Cardiac muscle cell (in vitro differentiated cells and primary cell): ENCODE results near the gene SH3RF3. TPM values are rescaled to one million over a fixed set of nuclear protein-coding genes. Genes with fewer than 3 reads are reported as not detected.

Source experiments
- DNase-seq, 2 donors: peaks; one replicate each; pipeline versions ENCODE4 v3.0.0 to v3.0.0-alpha.2; 2010 to 2017; ENCODE audit warnings: low read depth in 1 of 2, low spot score in 1 of 2
- H3K27ac ChIP-seq: fragments of 200-600 bp; sonication (generic); 2 replicates; pipeline ENCODE4 v1.5.1; 2016
- H3K27me3 ChIP-seq: fragments of 200-600 bp; sonication (generic); 2 replicates; pipeline ENCODE4 v1.6.0; 2016; ENCODE audit warnings: control low read depth
- H3K36me3 ChIP-seq: fragments of 200-600 bp; sonication (generic); 2 replicates; pipeline ENCODE4 v1.5.1; 2016; ENCODE audit warnings: control low read depth
- H3K4me1 ChIP-seq: fragments of 200-600 bp; sonication (generic); 2 replicates; pipeline ENCODE4 v1.8.1; 2017; ENCODE audit warnings: low read depth, mild to moderate bottlenecking, mixed run types
- H3K4me3 ChIP-seq: fragments of 200-600 bp; sonication (generic); 2 replicates; pipeline ENCODE4 v1.5.1; 2016; ENCODE audit warnings: mild to moderate bottlenecking
- H3K9me3 ChIP-seq: fragments of 200-600 bp; sonication (generic); 2 replicates; pipeline ENCODE4 v1.5.1; 2017; ENCODE audit warnings: low read depth, mild to moderate bottlenecking, control low read depth
- CTCF ChIP-seq: IDR thresholded peaks from 2 replicates; pipeline ENCODE4 v1.5.1; 2012; ENCODE audit warnings: low read depth, mild to moderate bottlenecking, low read length
- polyA plus RNA-seq: library from polyadenylated mRNA; unstranded; fragments of >200 nt; fragmentation: Nextera tagmentation; extraction: Ambion mirVana; gene quantifications from 2 replicates; pipeline ENCODE4 v1.2.1, GENCODE V29; 2016
- total RNA-seq: library from RNA; depleted of rRNA; stranded (reverse); fragments of >200 nt; gene quantifications from 2 replicates; pipeline ENCODE4 v1.2.3, GENCODE V29; 2016

The SH3RF3 gene
- total and polyA plus RNA-seq, 2 experiments from 2014 or later: 1.2 to 1.7 TPM

GRCh38 chr2:109474319-109474825 is 345.4 kb downstream of the SH3RF3 start:
- Histone ChIP-seq H3K27ac (no peak overlapping the region), H3K4me3 (no peak overlapping the region), H3K4me1 (no peaks in the 10 kb centered on the region), H3K27me3 (no peaks in the 10 kb centered on the region), H3K9me3 (no peaks in the 10 kb centered on the region), H3K36me3 (no peaks in the 10 kb centered on the region)
- TF ChIP-seq CTCF: no peak
- no peak for DNase-seq

GRCh38 chr2:109475531-109476210 is 346.7 kb downstream of the SH3RF3 start:
- no peaks in the 10 kb centered on the region for H3K27me3 ChIP-seq
- no peaks in the 10 kb centered on the region for H3K9me3 ChIP-seq
- H3K4me3 ChIP-seq: no peak overlapping the region
- H3K4me1 ChIP-seq: no peaks in the 10 kb centered on the region
- H3K36me3 ChIP-seq: no peaks in the 10 kb centered on the region
- no peak for TF ChIP-seq CTCF
- DNase-seq: peak in 1 of 2 donors; percentile 53
- H3K27ac ChIP-seq: no peak overlapping the region

- H3K4me3 ChIP-seq: no peak overlapping the region
- no peaks in the 10 kb centered on the region for H3K4me1 ChIP-seq
- no peaks in the 10 kb centered on the region for H3K9me3 ChIP-seq
- H3K27me3 ChIP-seq: no peaks in the 10 kb centered on the region
- H3K27ac ChIP-seq: no peak overlapping the region
- no peaks in the 10 kb centered on the region for H3K36me3 ChIP-seq
- TF ChIP-seq CTCF: no peak
- no peak for DNase-seq
These were observed 347.8 kb downstream of the SH3RF3 start for GRCh38 chr2:109476641-109477441.

GRCh38 chr2:109478906-109479493 is 350.0 kb downstream of the SH3RF3 start:
- Histone ChIP-seq H3K36me3 (no peaks in the 10 kb centered on the region), H3K4me1 (peaks cover 13% of the 10 kb centered on the region), H3K4me3 (no peak overlapping the region), H3K27me3 (no peaks in the 10 kb centered on the region), H3K27ac (no peak overlapping the region), H3K9me3 (no peaks in the 10 kb centered on the region)
- no peak for DNase-seq
- TF ChIP-seq CTCF: no peak

- Histone ChIP-seq H3K27me3 (no peaks in the 10 kb centered on the region), H3K4me1 (peaks cover 13% of the 10 kb centered on the region)
These were observed 350.8 kb downstream of the SH3RF3 start for GRCh38 chr2:109479804-109480203.

More at GRCh38 chr2:109479804-109480203, 350.8 kb downstream of the SH3RF3 start:
- no peak for DNase-seq
- H3K4me3 ChIP-seq: no peak overlapping the region
- TF ChIP-seq CTCF: no peak
- H3K9me3 ChIP-seq: no peaks in the 10 kb centered on the region
- no peak overlapping the region for H3K27ac ChIP-seq
- H3K36me3 ChIP-seq: no peaks in the 10 kb centered on the region
